RWPE2 (cell line): ENCODE data around the gene PFN4.

Experiments used
- ATAC-seq: fragments of 200-7000 bp; cut with Tn5 transposase; 3 replicates; pipeline ENCODE4 v1.9.1; 2021; ENCODE audit warnings: low read depth
- DNase-seq: peaks from one replicate; pipeline ENCODE4 v3.0.0-alpha.2; 2020; ENCODE audit warnings: low spot score
- H3K27ac ChIP-seq: fragments of 450-650 bp; 2 replicates; pipeline ENCODE4 v1.5.1; 2017; ENCODE audit warnings: mild to moderate bottlenecking; ENCODE audit not compliant: poor library complexity, severe bottlenecking
- H3K27me3 ChIP-seq: fragments of 250-450 bp; sonication (Bioruptor Pico); 2 replicates; pipeline ENCODE4 v1.5.1; 2021; ENCODE audit warnings: mild to moderate bottlenecking, moderate library complexity; ENCODE audit not compliant: insufficient read depth, poor library complexity, severe bottlenecking
- H3K36me3 ChIP-seq: fragments of 250-450 bp; sonication (Bioruptor Pico); 2 replicates; pipeline ENCODE4 v1.5.1; 2020; ENCODE audit warnings: low read depth, mild to moderate bottlenecking, moderate library complexity
- H3K4me1 ChIP-seq: fragments of 250-450 bp; sonication (Bioruptor Pico); 2 replicates; pipeline ENCODE4 v1.5.1; 2021; ENCODE audit warnings: mild to moderate bottlenecking, moderate library complexity; ENCODE audit not compliant: insufficient read depth, poor library complexity, severe bottlenecking
- H3K4me3 ChIP-seq: fragments of 250-450 bp; sonication (Bioruptor Pico); 2 replicates; pipeline ENCODE4 v1.5.1; 2021; ENCODE audit warnings: mild to moderate bottlenecking, moderate library complexity; ENCODE audit not compliant: severe bottlenecking
- H3K9me3 ChIP-seq: fragments of 250-450 bp; sonication (Bioruptor Pico); 2 replicates; pipeline ENCODE4 v1.5.1; 2021; ENCODE audit warnings: mild to moderate bottlenecking, moderate library complexity; ENCODE audit not compliant: severe bottlenecking
- CTCF ChIP-seq: fragments of 450-650 bp; IDR thresholded peaks from one replicate; pipeline ENCODE4 v1.5.1; 2017; ENCODE audit warnings: mild to moderate bottlenecking, moderate library complexity; ENCODE audit not compliant: poor library complexity, severe bottlenecking

PFN4 gene

GRCh38 chr2:24087032-24087431, 36.1 kb downstream of the PFN4 start:
- Histone ChIP-seq H3K27me3 (no peaks in the 10 kb centered on the region), H3K36me3 (peaks cover 15% of the 10 kb centered on the region), H3K9me3 (no peaks in the 10 kb centered on the region), H3K4me1 (peaks cover 10% of the 10 kb centered on the region), H3K4me3 (no peak overlapping the region), H3K27ac (no peak overlapping the region)
- DNase-seq: no peak
- TF ChIP-seq CTCF: no peak
- ATAC-seq: no peak

GRCh38 chr2:24086241-24086640, 36.9 kb downstream of the PFN4 start:
- H3K9me3 ChIP-seq: no peaks in the 10 kb centered on the region
- peaks cover 10% of the 10 kb centered on the region for H3K4me1 ChIP-seq
- ATAC-seq (no peak), DNase-seq (no peak)
- no peak overlapping the region for H3K27ac ChIP-seq
- H3K4me3 ChIP-seq: no peak overlapping the region
- peaks cover 16% of the 10 kb centered on the region for H3K36me3 ChIP-seq
- no peak for TF ChIP-seq CTCF
- no peaks in the 10 kb centered on the region for H3K27me3 ChIP-seq

GRCh38 chr2:24085200-24085489, 38.0 kb downstream of the PFN4 start:
- H3K27ac ChIP-seq: peak overlapping the region; percentile 93
- H3K4me1 ChIP-seq: peaks cover 10% of the 10 kb centered on the region
- H3K4me3 ChIP-seq: peak overlapping the region; percentile 51
- DNase-seq: no peak
- no peaks in the 10 kb centered on the region for H3K9me3 ChIP-seq
- H3K27me3 ChIP-seq: no peaks in the 10 kb centered on the region
- TF ChIP-seq CTCF: no peak
- no peak for ATAC-seq
- H3K36me3 ChIP-seq: peaks cover 16% of the 10 kb centered on the region

DNA sequence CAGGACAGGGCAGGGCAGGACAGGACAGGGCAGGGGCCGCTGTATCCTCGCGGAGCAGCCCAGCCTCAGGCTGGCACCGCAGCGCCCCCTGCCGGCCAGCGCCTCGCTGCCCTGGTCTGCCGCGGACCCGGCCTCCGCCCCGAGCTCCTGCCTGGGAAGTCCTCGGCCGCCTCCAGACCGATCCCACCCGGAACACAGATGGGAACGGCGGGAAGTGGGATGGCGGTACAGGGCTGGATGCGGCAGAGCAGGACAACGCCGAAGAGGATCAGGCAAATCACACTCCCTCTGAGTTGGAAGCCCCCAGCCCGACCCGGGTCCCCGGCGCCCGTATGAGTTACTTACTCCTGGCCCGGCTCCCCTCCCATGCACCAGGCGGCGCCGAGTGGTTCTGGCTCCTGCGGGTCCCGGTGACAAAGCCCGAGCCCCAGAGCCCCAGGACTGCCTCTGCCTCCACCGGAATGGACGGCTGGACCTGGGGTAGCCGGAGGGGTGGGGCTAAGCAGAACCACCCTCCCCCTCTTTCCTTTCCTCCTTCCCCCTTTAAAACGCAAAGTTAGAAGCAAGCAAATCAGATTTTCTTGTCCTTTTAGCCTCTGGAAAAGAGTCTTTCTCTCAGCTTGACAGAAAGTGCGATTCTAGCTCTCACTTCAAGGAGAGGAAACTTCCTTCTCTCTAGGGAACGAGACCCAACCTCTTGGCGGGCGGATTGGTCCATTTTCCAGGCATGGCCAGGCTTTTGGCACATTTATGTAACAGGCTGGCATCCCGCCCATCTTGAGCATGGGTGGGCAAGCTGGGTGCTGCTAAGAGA, 38.5 kb downstream of the PFN4 start, which contains the start of gene TP53I3:
Gene TP53I3 (minus strand): TSS at position 449 of the 814 bp plus-strand sequence. CDS start 508 bp downstream, outside the sequence.
- peaks cover 20% of the 10 kb centered on the region for H3K36me3 ChIP-seq
- H3K27ac ChIP-seq: peak within 1 kb of the TSS; percentile 93
- H3K4me3 ChIP-seq: peak within 1 kb of the TSS; percentile 51
- H3K9me3 ChIP-seq: no peaks in the 10 kb centered on the region
- ATAC-seq (peak; percentile 84), DNase-seq (peak; percentile 90)
- peak; percentile 98 for TF ChIP-seq CTCF
- H3K27me3 ChIP-seq: no peaks in the 10 kb centered on the region
- H3K4me1 ChIP-seq: peaks cover 10% of the 10 kb centered on the region
